Suprapubic skin (tissue), 4 donors: ENCODE data around the gene S100A9. TPM values are rescaled to one million over a fixed set of nuclear protein-coding genes. Genes with fewer than 3 reads are reported as not detected.

Source experiments
- DNase-seq, 2 donors: peaks; one replicate each; pipeline ENCODE4 v3.0.0-alpha.2; 2019; ENCODE audit warnings: low spot score in 2 of 2
- H3K27ac ChIP-seq: fragments of 200-600 bp; sonication (generic); one replicate; pipeline ENCODE4 v1.5.1; 2019
- H3K27me3 ChIP-seq: fragments of 200-600 bp; sonication (generic); one replicate; pipeline ENCODE4 v1.5.1; 2019
- H3K36me3 ChIP-seq: fragments of 200-600 bp; sonication (generic); one replicate; pipeline ENCODE4 v1.5.1; 2019
- H3K4me1 ChIP-seq: fragments of 200-600 bp; sonication (generic); one replicate; pipeline ENCODE4 v1.5.1; 2019
- H3K4me3 ChIP-seq: fragments of 200-600 bp; sonication (generic); one replicate; pipeline ENCODE4 v1.5.1; 2019; ENCODE audit warnings: mild to moderate bottlenecking
- H3K9me3 ChIP-seq: fragments of 200-600 bp; sonication (generic); one replicate; pipeline ENCODE4 v1.5.1; 2019
- EP300 ChIP-seq: sonication (generic); formaldehyde crosslinking; IDR thresholded peaks from one replicate; pipeline ENCODE4 v1.6.1; 2017; ENCODE audit warnings: antibody characterized with exemption
- POLR2A ChIP-seq, 2 donors: fragments of 450-650 bp; IDR thresholded peaks; one replicate each; pipeline ENCODE4 v1.6.1; 2017; ENCODE audit warnings: antibody characterized with exemption in 2 of 2, mild to moderate bottlenecking in 2 of 2, moderate library complexity in 2 of 2
- POLR2AphosphoS5 ChIP-seq, 3 donors: sonication (generic); formaldehyde crosslinking; IDR thresholded peaks; one replicate each; pipeline ENCODE4 v1.6.1; 2017; ENCODE audit warnings: antibody characterized with exemption in 3 of 3
- WGBS: methylation state at CpG from one replicate; pipeline ENCODE4 v1.1.5; 2018; 5-methylcytosine and 5-hydroxymethylcytosine counted together
- total RNA-seq, 4 donors: library from RNA; depleted of rRNA; stranded (reverse); fragments of >200 nt; gene quantifications; one replicate each; pipeline ENCODE4 v1.1.0, GENCODE V29; 2016
- TF ChIP-seq, protein P1 (sequence below), 2 donors: fragments of 200-600 bp in 1 of 2; fragments of 450-650 bp in 1 of 2; sonication (generic) in 1 of 2; IDR thresholded peaks; one replicate each; pipeline ENCODE4 v1.5.1; 2016 to 2019; ENCODE audit warnings: antibody characterized with exemption in 2 of 2, mild to moderate bottlenecking in 1 of 2, moderate library complexity in 1 of 2

Gene S100A9
- total RNA-seq, 4 donors from 2014 or later, result 11.0 to 95.4 (median 51.1) TPM

DNA sequence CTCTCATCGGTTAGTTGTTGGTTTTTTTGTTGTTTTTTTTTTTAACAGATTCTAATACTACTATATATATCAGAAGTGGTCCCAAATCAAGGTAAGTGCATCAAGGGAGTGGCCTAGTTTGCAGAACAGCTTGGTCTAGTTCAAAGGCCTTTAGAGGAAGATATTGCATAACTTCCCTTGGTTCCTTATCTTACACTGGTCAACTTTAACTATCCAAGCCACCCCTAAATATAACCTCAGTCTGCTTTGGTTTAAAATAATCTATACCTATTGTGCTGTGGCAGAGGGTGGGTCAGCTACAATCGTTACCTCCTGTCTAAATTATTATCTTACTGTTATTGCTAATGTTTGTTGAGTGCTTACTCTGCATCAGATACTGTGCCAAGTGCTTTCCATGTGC lies 10.8 kb downstream of the S100A9 start:
- DNase-seq, result no peak
- H3K4me3 ChIP-seq, result no peak overlapping the region
- TF ChIP-seq POLR2AphosphoS5 (IDR thresholded peaks at IDR 0.05) (no peak), POLR2A (IDR thresholded peaks at IDR 0.05) (no peak), EP300 (no peak)
- TF ChIP-seq, protein P1, sequence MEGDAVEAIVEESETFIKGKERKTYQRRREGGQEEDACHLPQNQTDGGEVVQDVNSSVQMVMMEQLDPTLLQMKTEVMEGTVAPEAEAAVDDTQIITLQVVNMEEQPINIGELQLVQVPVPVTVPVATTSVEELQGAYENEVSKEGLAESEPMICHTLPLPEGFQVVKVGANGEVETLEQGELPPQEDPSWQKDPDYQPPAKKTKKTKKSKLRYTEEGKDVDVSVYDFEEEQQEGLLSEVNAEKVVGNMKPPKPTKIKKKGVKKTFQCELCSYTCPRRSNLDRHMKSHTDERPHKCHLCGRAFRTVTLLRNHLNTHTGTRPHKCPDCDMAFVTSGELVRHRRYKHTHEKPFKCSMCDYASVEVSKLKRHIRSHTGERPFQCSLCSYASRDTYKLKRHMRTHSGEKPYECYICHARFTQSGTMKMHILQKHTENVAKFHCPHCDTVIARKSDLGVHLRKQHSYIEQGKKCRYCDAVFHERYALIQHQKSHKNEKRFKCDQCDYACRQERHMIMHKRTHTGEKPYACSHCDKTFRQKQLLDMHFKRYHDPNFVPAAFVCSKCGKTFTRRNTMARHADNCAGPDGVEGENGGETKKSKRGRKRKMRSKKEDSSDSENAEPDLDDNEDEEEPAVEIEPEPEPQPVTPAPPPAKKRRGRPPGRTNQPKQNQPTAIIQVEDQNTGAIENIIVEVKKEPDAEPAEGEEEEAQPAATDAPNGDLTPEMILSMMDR (IDR thresholded peaks at IDR 0.05), result no peak
- no peaks in the 10 kb centered on the region for H3K36me3 ChIP-seq
- H3K4me1 ChIP-seq, result peaks cover 25% of the 10 kb centered on the region
- H3K27ac ChIP-seq, result no peak overlapping the region
- 79% methylated on average over 2 of the region's 2 CpGs for WGBS
- H3K9me3 ChIP-seq, result no peaks in the 10 kb centered on the region
- H3K27me3 ChIP-seq, result no peaks in the 10 kb centered on the region

GRCh38 chr1:153370146-153370545 lies 12.5 kb downstream of the S100A9 start:
- no peak overlapping the region for H3K4me3 ChIP-seq
- 90% methylated on average over 3 of the region's 3 CpGs for WGBS
- no peaks in the 10 kb centered on the region for H3K27me3 ChIP-seq
- no peaks in the 10 kb centered on the region for H3K36me3 ChIP-seq
- H3K4me1 ChIP-seq, result peaks cover 8% of the 10 kb centered on the region
- no peaks in the 10 kb centered on the region for H3K9me3 ChIP-seq
- TF ChIP-seq POLR2A (IDR thresholded peaks at IDR 0.05), result no peak
- TF ChIP-seq, protein P1 (IDR thresholded peaks at IDR 0.05), result no peak
- no peak for TF ChIP-seq POLR2AphosphoS5 (IDR thresholded peaks at IDR 0.05)
- no peak for TF ChIP-seq EP300
- no peak overlapping the region for H3K27ac ChIP-seq
- DNase-seq, result no peak

- Histone ChIP-seq H3K36me3 (no peaks in the 10 kb centered on the region), H3K27me3 (no peaks in the 10 kb centered on the region), H3K4me3 (no peak overlapping the region), H3K9me3 (no peaks in the 10 kb centered on the region), H3K27ac (no peak overlapping the region), H3K4me1 (peaks cover 10% of the 10 kb centered on the region)
- DNase-seq, result no peak
- TF ChIP-seq, protein P1 (IDR thresholded peaks at IDR 0.05), result no peak
- no peak for TF ChIP-seq POLR2AphosphoS5 (IDR thresholded peaks at IDR 0.05)
- TF ChIP-seq EP300, result no peak
- no peak for TF ChIP-seq POLR2A (IDR thresholded peaks at IDR 0.05)
- 92% methylated on average over 1 of the region's 1 CpG for WGBS
These were observed 13.6 kb downstream of the S100A9 start for GRCh38 chr1:153371231-153371630.

- no peak for TF ChIP-seq POLR2AphosphoS5 (IDR thresholded peaks at IDR 0.05)
- TF ChIP-seq EP300, result no peak
- no peak for TF ChIP-seq POLR2A (IDR thresholded peaks at IDR 0.05)
- TF ChIP-seq, protein P1 (IDR thresholded peaks at IDR 0.05), result no peak
- 91% methylated on average over 2 of the region's 2 CpGs for WGBS
- H3K27ac ChIP-seq, result no peak overlapping the region
These were observed 14.9 kb downstream of the S100A9 start for GRCh38 chr1:153372571-153372970.

DNA sequence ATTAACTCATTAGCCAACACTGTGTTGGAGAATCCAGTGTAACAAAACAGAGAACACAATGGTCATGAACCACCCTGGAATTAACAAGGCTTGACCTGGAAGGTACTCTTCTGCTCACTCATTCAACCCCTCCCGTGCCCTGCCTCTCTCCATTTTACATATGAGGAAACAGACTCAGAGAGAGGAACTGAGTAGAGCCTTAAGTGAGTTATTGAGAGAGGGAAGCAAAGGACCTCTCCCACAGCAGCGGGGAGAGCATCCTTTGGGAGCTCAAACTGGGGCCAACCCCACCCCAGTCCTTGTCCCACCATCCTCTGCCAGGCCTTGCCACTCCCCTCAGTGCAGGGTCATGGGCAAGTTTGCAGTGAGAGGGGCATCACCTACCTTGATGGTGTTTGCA lies 16.4 kb downstream of the S100A9 start:
- Histone ChIP-seq H3K9me3 (no peaks in the 10 kb centered on the region), H3K36me3 (no peaks in the 10 kb centered on the region), H3K4me3 (no peak overlapping the region), H3K27me3 (no peaks in the 10 kb centered on the region), H3K27ac (no peak overlapping the region), H3K4me1 (peaks cover 12% of the 10 kb centered on the region)
- 68% methylated on average over 2 of the region's 2 CpGs for WGBS
- DNase-seq, result peak; percentile 28 to 40
- TF ChIP-seq POLR2A (IDR thresholded peaks at IDR 0.05) (no peak), POLR2AphosphoS5 (IDR thresholded peaks at IDR 0.05) (no peak), EP300 (no peak)
- TF ChIP-seq, protein P1 (IDR thresholded peaks at IDR 0.05), result no peak

More at GRCh38 chr1:153372571-153372970, 14.9 kb downstream of the S100A9 start:
- H3K27me3 ChIP-seq, result no peaks in the 10 kb centered on the region
- peaks cover 12% of the 10 kb centered on the region for H3K4me1 ChIP-seq
- H3K9me3 ChIP-seq, result no peaks in the 10 kb centered on the region
- no peak overlapping the region for H3K4me3 ChIP-seq
- H3K36me3 ChIP-seq, result no peaks in the 10 kb centered on the region
- no peak for DNase-seq
